ENCODE measurements around the gene DNAI7.

DNAI7 gene

GRCh38 chr12:25207846-25208245, 12.9 kb upstream of the DNAI7 start:
- Histone ChIP-seq H3K27me3 (ENCODE audit: control insufficient read depth in 5 of 5, insufficient read depth in 4 of 5, low read length in 5 of 5) (no peaks in the 10 kb centered on the region), H3K9me3 (ENCODE audit: control insufficient read depth in 5 of 5, low read length in 5 of 5) (no peaks in the 10 kb centered on the region), H3K27ac (ENCODE audit: low read depth, low read length) (no peak overlapping the region), H3K9ac (ENCODE audit: low read length in 5 of 5) (no peak overlapping the region), H3K4me3 (ENCODE audit: low read depth in 1 of 5, low read length in 5 of 5) (no peak overlapping the region), H3K36me3 (ENCODE audit: control insufficient read depth in 5 of 5, insufficient read depth in 5 of 5, low read length in 5 of 5) (peaks cover 10 to 52% (median 15%) of the 10 kb centered on the region in 5 donors), H3K4me1 (ENCODE audit: control insufficient read depth in 5 of 5, insufficient read depth in 5 of 5, low read length in 5 of 5) (no peaks in the 10 kb centered on the region)

- H3K4me3 ChIP-seq (ENCODE audit: low read depth in 1 of 5, low read length in 5 of 5): no peak overlapping the region
- no peak overlapping the region for H3K9ac ChIP-seq (ENCODE audit: low read length in 5 of 5)
- H3K27ac ChIP-seq (ENCODE audit: low read depth, low read length): no peak overlapping the region
- no peaks in the 10 kb centered on the region for H3K9me3 ChIP-seq (ENCODE audit: control insufficient read depth in 5 of 5, low read length in 5 of 5)
- no peaks in the 10 kb centered on the region for H3K4me1 ChIP-seq (ENCODE audit: control insufficient read depth in 5 of 5, insufficient read depth in 5 of 5, low read length in 5 of 5)
- H3K36me3 ChIP-seq (ENCODE audit: control insufficient read depth in 5 of 5, insufficient read depth in 5 of 5, low read length in 5 of 5): peaks cover 10 to 52% (median 15%) of the 10 kb centered on the region in 5 donors
- no peaks in the 10 kb centered on the region for H3K27me3 ChIP-seq (ENCODE audit: control insufficient read depth in 5 of 5, insufficient read depth in 4 of 5, low read length in 5 of 5)
These were observed 12.5 kb upstream of the DNAI7 start for GRCh38 chr12:25207411-25207810.

DNA sequence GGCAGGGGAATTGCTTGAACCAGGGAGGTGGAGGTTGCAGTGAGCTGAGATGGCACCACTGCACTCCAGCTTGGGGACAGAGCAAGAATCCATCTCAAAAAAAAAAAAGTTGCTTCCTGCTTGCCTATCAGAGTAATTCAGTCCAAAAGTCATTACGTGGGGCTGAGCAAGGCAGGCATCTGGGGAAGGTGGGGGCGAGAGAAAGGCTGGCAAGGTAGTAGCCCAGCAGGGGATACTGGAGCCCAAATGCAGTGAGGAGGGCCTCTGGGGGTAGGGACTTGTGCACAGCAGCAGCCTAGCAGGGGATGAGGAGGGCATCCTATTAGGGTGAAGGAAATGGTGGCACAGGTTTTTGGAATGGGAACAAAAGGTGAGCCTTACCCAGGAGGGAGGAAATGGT, 7.2 kb upstream of the DNAI7 start:
- peaks cover 4 to 25% (median 11%) of the 10 kb centered on the region in 5 donors for H3K36me3 ChIP-seq (ENCODE audit: control insufficient read depth in 5 of 5, insufficient read depth in 5 of 5, low read length in 5 of 5)
- no peak overlapping the region for H3K27ac ChIP-seq (ENCODE audit: low read depth, low read length)
- H3K9ac ChIP-seq (ENCODE audit: low read length in 5 of 5): no peak overlapping the region
- no peak overlapping the region for H3K4me3 ChIP-seq (ENCODE audit: low read depth in 1 of 5, low read length in 5 of 5)
- no peaks in the 10 kb centered on the region for H3K9me3 ChIP-seq (ENCODE audit: control insufficient read depth in 5 of 5, low read length in 5 of 5)
- H3K4me1 ChIP-seq (ENCODE audit: control insufficient read depth in 5 of 5, insufficient read depth in 5 of 5, low read length in 5 of 5): peaks cover 0 to 3% (median 0%) of the 10 kb centered on the region in 5 donors
- no peaks in the 10 kb centered on the region for H3K27me3 ChIP-seq (ENCODE audit: control insufficient read depth in 5 of 5, insufficient read depth in 4 of 5, low read length in 5 of 5)

DNA sequence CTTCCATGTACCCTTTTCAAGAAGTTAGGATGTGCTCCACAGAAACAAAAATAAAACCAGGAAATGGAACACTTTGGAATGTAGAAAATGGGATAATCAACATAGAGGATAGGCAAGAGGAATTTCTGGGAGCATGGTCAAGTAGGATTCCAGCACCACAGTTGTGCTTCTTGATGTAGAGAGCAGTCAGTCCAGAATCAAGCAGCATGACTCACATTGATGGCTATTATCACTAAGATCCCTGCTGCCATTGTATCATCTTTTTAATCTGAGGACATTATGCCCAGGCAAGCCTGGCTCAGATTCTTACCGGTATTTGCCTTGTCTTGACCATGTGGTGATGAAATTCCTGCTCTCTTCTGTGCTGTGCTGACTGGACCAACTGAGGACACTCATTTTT, 5.7 kb upstream of the DNAI7 start:
- no peak overlapping the region for H3K27ac ChIP-seq (ENCODE audit: low read depth, low read length)
- peaks cover 0 to 18% (median 9%) of the 10 kb centered on the region in 5 donors for H3K36me3 ChIP-seq (ENCODE audit: control insufficient read depth in 5 of 5, insufficient read depth in 5 of 5, low read length in 5 of 5)

DNA sequence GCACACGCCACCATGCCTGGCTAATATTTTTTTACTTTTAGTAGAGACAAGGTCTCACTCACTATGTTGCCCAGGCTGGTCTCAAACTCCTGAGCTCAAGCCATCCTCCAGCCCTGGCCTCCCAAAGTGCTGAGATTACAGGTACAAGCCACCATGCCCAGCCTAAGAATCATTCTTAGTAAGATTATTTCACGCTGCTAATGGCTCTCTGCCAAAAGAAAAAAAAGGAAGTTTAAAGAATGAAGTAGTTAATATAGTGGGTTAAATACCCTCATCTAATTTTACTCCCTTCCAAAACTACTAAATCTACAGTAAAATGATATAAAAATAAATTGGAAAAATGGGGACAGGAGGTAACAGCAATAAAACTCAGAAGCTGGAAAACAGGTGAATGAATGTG, 2.6 kb upstream of the DNAI7 start:
- no peak overlapping the region for H3K4me3 ChIP-seq (ENCODE audit: low read depth in 1 of 5, low read length in 5 of 5)
- peaks cover 0 to 3% (median 0%) of the 10 kb centered on the region in 5 donors for H3K36me3 ChIP-seq (ENCODE audit: control insufficient read depth in 5 of 5, insufficient read depth in 5 of 5, low read length in 5 of 5)
- no peaks in the 10 kb centered on the region for H3K27me3 ChIP-seq (ENCODE audit: control insufficient read depth in 5 of 5, insufficient read depth in 4 of 5, low read length in 5 of 5)
- H3K9me3 ChIP-seq (ENCODE audit: control insufficient read depth in 5 of 5, low read length in 5 of 5): no peaks in the 10 kb centered on the region
- H3K4me1 ChIP-seq (ENCODE audit: control insufficient read depth in 5 of 5, insufficient read depth in 5 of 5, low read length in 5 of 5): peaks cover 0 to 22% (median 19%) of the 10 kb centered on the region in 5 donors
- no peak overlapping the region for H3K9ac ChIP-seq (ENCODE audit: low read length in 5 of 5)
- no peak overlapping the region for H3K27ac ChIP-seq (ENCODE audit: low read depth, low read length)

More for the DNA sequence above, 5.7 kb upstream of the DNAI7 start:
- H3K27me3 ChIP-seq (ENCODE audit: control insufficient read depth in 5 of 5, insufficient read depth in 4 of 5, low read length in 5 of 5): no peaks in the 10 kb centered on the region
- peaks cover 0 to 12% (median 9%) of the 10 kb centered on the region in 5 donors for H3K4me1 ChIP-seq (ENCODE audit: control insufficient read depth in 5 of 5, insufficient read depth in 5 of 5, low read length in 5 of 5)
- H3K9ac ChIP-seq (ENCODE audit: low read length in 5 of 5): no peak overlapping the region
- no peak overlapping the region for H3K4me3 ChIP-seq (ENCODE audit: low read depth in 1 of 5, low read length in 5 of 5)
- H3K9me3 ChIP-seq (ENCODE audit: control insufficient read depth in 5 of 5, low read length in 5 of 5): no peaks in the 10 kb centered on the region

GRCh38 chr12:25194722-25195055, 271 bp downstream of the DNAI7 start:
- Histone ChIP-seq H3K27ac (ENCODE audit: low read depth, low read length) (peak overlapping the region; percentile 96), H3K9ac (ENCODE audit: low read length in 5 of 5) (peak overlapping the region; percentile 34 to 98 (median 72))

DNA sequence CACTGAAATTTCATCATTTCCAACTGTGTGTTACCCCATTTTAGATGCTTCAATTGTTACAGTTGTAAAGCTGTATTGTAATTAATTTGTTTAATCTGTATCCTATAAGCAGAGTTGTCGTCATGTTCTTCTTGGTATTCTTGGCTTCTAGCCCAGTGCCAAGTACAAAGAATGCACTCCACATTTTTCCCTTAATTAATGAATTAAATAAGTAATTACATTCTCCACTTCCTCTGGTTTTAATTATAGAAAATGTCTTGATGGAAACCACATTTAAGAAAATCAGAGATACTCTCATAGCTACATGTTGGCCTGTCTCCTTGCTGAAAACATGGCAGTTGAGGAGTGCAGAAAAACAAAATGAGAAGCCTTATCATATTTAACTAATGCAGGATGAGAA, 746 bp downstream of the DNAI7 start:
- Histone ChIP-seq H3K36me3 (ENCODE audit: control insufficient read depth in 5 of 5, insufficient read depth in 5 of 5, low read length in 5 of 5) (no peaks in the 10 kb centered on the region), H3K4me1 (ENCODE audit: control insufficient read depth in 5 of 5, insufficient read depth in 5 of 5, low read length in 5 of 5) (peaks cover 0 to 20% (median 19%) of the 10 kb centered on the region in 5 donors), H3K9me3 (ENCODE audit: control insufficient read depth in 5 of 5, low read length in 5 of 5) (no peaks in the 10 kb centered on the region), H3K4me3 (ENCODE audit: low read depth in 1 of 5, low read length in 5 of 5) (peak overlapping the region; percentile 69 to 95 (median 90)), H3K27me3 (ENCODE audit: control insufficient read depth in 5 of 5, insufficient read depth in 4 of 5, low read length in 5 of 5) (no peaks in the 10 kb centered on the region), H3K27ac (ENCODE audit: low read depth, low read length) (peak overlapping the region; percentile 96), H3K9ac (ENCODE audit: low read length in 5 of 5) (peak overlapping the region in 1 of 5 donors; percentile 98)

More at GRCh38 chr12:25194722-25195055, 271 bp downstream of the DNAI7 start:
- Histone ChIP-seq H3K9me3 (ENCODE audit: control insufficient read depth in 5 of 5, low read length in 5 of 5) (no peaks in the 10 kb centered on the region), H3K4me1 (ENCODE audit: control insufficient read depth in 5 of 5, insufficient read depth in 5 of 5, low read length in 5 of 5) (peaks cover 0 to 20% (median 19%) of the 10 kb centered on the region in 5 donors), H3K4me3 (ENCODE audit: low read depth in 1 of 5, low read length in 5 of 5) (peak overlapping the region; percentile 69 to 95 (median 90)), H3K27me3 (ENCODE audit: control insufficient read depth in 5 of 5, insufficient read depth in 4 of 5, low read length in 5 of 5) (no peaks in the 10 kb centered on the region), H3K36me3 (ENCODE audit: control insufficient read depth in 5 of 5, insufficient read depth in 5 of 5, low read length in 5 of 5) (no peaks in the 10 kb centered on the region)

DNA sequence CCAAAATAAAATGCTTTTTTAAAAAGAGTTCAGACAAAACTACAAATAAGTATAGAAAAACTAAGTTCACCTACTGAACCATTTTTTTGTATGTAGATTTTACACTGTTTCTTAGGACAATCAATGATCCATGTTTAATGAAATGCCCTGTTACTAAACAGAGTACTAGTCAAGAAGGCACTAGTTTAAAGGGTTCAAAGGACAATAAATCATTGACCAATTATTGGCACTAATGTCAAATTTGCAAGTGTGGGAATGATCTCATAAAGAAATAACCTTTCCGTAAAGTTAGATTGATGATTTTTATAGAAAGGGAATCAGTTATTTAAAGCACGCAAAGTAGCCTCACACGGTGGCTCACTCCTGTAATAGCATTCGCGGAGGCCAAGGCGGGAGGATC, 4.2 kb downstream of the DNAI7 start:
- Histone ChIP-seq H3K36me3 (ENCODE audit: control insufficient read depth in 5 of 5, insufficient read depth in 5 of 5, low read length in 5 of 5) (no peaks in the 10 kb centered on the region), H3K4me1 (ENCODE audit: control insufficient read depth in 5 of 5, insufficient read depth in 5 of 5, low read length in 5 of 5) (peaks cover 0 to 11% (median 11%) of the 10 kb centered on the region in 5 donors), H3K27me3 (ENCODE audit: control insufficient read depth in 5 of 5, insufficient read depth in 4 of 5, low read length in 5 of 5) (no peaks in the 10 kb centered on the region), H3K27ac (ENCODE audit: low read depth, low read length) (no peak overlapping the region), H3K9ac (ENCODE audit: low read length in 5 of 5) (no peak overlapping the region), H3K9me3 (ENCODE audit: control insufficient read depth in 5 of 5, low read length in 5 of 5) (no peaks in the 10 kb centered on the region), H3K4me3 (ENCODE audit: low read depth in 1 of 5, low read length in 5 of 5) (no peak overlapping the region)

DNA sequence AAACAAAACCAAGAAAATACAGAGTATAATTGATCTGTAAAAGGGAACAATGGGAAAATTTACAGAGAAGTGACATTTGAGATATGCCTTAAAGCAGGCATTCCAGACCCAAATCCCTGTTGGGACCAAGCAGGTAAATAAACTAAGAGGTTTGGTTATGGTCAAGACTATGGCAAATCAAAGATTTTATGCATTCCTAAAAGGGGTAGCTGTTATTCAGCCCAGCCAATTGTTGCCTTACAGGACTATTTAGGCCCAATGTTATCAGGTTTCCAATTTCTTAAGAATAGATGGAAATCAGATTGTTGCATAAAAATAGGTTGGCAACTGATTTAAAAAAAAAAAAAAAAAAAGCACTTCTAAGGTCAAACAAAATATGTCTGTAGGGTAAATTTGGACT, 5.3 kb downstream of the DNAI7 start:
- Histone ChIP-seq H3K9ac (ENCODE audit: low read length in 5 of 5) (no peak overlapping the region), H3K27ac (ENCODE audit: low read depth, low read length) (no peak overlapping the region), H3K4me3 (ENCODE audit: low read depth in 1 of 5, low read length in 5 of 5) (no peak overlapping the region), H3K36me3 (ENCODE audit: control insufficient read depth in 5 of 5, insufficient read depth in 5 of 5, low read length in 5 of 5) (no peaks in the 10 kb centered on the region), H3K27me3 (ENCODE audit: control insufficient read depth in 5 of 5, insufficient read depth in 4 of 5, low read length in 5 of 5) (no peaks in the 10 kb centered on the region), H3K9me3 (ENCODE audit: control insufficient read depth in 5 of 5, low read length in 5 of 5) (no peaks in the 10 kb centered on the region), H3K4me1 (ENCODE audit: control insufficient read depth in 5 of 5, insufficient read depth in 5 of 5, low read length in 5 of 5) (peaks cover 0 to 6% (median 5%) of the 10 kb centered on the region in 5 donors)

DNA sequence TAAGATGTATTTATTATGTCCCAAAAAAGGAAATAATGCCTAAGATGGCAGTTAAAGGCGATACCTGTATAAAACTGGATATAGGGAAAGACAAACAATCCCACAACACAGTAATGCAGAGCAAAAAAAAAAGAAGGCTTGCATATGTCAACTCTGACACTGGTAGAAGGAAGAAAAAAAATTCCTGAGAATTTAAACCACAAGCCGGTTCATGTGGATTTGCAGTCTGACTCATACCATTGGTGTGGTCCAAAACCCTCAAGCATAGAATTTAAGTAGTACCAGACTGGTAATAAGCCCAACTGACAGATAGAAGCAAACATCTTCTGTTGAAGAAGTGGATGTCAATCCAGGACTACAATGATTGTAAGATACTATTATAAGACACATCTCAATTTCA, 7.2 kb downstream of the DNAI7 start:
- H3K4me3 ChIP-seq (ENCODE audit: low read depth in 1 of 5, low read length in 5 of 5): no peak overlapping the region
- H3K9me3 ChIP-seq (ENCODE audit: control insufficient read depth in 5 of 5, low read length in 5 of 5): no peaks in the 10 kb centered on the region
- H3K36me3 ChIP-seq (ENCODE audit: control insufficient read depth in 5 of 5, insufficient read depth in 5 of 5, low read length in 5 of 5): no peaks in the 10 kb centered on the region
- no peaks in the 10 kb centered on the region for H3K4me1 ChIP-seq (ENCODE audit: control insufficient read depth in 5 of 5, insufficient read depth in 5 of 5, low read length in 5 of 5)
- H3K9ac ChIP-seq (ENCODE audit: low read length in 5 of 5): no peak overlapping the region
- no peak overlapping the region for H3K27ac ChIP-seq (ENCODE audit: low read depth, low read length)
- H3K27me3 ChIP-seq (ENCODE audit: control insufficient read depth in 5 of 5, insufficient read depth in 4 of 5, low read length in 5 of 5): no peaks in the 10 kb centered on the region
